ENCODE results near the gene NDFIP1.

DNA sequence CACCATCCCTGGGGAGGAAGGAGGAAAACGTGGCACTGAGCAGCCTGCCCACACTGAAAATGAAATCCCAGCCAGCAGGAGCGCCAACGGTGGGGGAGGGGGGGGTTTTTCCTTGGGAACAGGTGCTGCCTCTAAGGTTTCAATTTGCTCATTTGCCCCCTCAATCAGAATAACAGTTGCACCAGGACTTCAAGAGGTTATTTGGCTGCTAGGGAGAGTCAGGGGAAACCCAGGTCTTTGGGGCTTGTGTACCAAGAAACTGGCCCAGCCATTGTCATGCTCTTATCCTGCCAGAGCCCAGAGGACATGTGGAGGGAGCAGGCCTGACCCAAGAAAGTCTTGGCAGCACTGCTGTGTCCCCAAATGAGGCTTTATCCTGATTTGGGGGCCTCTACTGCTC lies 66.5 kb downstream of the NDFIP1 start:
- TF ChIP-seq, protein P1, sequence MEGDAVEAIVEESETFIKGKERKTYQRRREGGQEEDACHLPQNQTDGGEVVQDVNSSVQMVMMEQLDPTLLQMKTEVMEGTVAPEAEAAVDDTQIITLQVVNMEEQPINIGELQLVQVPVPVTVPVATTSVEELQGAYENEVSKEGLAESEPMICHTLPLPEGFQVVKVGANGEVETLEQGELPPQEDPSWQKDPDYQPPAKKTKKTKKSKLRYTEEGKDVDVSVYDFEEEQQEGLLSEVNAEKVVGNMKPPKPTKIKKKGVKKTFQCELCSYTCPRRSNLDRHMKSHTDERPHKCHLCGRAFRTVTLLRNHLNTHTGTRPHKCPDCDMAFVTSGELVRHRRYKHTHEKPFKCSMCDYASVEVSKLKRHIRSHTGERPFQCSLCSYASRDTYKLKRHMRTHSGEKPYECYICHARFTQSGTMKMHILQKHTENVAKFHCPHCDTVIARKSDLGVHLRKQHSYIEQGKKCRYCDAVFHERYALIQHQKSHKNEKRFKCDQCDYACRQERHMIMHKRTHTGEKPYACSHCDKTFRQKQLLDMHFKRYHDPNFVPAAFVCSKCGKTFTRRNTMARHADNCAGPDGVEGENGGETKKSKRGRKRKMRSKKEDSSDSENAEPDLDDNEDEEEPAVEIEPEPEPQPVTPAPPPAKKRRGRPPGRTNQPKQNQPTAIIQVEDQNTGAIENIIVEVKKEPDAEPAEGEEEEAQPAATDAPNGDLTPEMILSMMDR (optimal IDR thresholded peaks at IDR 0.05 in 1 of 3, IDR thresholded peaks at IDR 0.05 in 1 of 3, conservative IDR thresholded peaks at IDR 0.05 in 1 of 3; ENCODE audit: extremely low read depth in 1 of 3, insufficient read depth in 2 of 3, low read length in 3 of 3) = no peak
- no peak for TF ChIP-seq EZH2 (IDR thresholded peaks at IDR 0.05; ENCODE audit: low read length)
